Activated T-cell treated with anti-CD3 and anti-CD28 coated beads for 24 hours (primary cell): ENCODE measurements around the gene P2RX2.

Experiments used
- DNase-seq: peaks from one replicate; pipeline ENCODE4 v3.0.0-alpha.2; 2020; ENCODE audit warnings: low read depth

The P2RX2 gene

DNA sequence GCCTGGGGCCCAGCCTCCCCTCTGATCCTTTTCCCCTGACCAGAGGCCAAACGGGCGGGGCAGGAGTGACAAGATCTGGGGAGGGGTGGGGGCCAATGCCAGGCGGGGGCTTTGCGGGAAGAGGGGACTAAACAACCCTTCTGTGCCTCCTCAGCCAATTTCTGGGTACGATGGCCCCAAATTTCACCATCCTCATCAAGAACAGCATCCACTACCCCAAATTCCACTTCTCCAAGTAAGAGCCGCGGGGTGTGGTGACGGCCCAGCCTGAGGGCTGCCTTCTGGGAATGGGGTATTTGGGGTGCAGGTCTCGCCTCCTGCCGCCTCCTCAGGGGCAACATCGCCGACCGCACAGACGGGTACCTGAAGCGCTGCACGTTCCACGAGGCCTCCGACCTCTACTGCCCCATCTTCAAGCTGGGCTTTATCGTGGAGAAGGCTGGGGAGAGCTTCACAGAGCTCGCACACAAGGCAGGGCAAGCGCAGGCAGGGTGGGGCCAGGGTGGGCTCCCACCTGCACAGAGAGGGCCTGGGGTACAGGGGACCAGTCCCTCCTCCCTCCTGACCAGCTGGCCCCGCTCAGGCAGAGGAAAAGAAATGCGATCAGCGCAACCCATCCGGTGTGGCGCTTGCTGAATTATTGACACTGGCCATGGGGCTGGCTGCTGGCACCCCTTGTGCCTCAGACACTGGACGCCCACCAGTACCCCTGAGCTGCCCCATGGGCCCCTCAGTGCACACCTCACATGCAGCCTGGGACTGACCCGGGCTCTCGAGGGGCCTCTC lies 1.7 kb downstream of the P2RX2 start:
- DNase-seq: no peak

DNA sequence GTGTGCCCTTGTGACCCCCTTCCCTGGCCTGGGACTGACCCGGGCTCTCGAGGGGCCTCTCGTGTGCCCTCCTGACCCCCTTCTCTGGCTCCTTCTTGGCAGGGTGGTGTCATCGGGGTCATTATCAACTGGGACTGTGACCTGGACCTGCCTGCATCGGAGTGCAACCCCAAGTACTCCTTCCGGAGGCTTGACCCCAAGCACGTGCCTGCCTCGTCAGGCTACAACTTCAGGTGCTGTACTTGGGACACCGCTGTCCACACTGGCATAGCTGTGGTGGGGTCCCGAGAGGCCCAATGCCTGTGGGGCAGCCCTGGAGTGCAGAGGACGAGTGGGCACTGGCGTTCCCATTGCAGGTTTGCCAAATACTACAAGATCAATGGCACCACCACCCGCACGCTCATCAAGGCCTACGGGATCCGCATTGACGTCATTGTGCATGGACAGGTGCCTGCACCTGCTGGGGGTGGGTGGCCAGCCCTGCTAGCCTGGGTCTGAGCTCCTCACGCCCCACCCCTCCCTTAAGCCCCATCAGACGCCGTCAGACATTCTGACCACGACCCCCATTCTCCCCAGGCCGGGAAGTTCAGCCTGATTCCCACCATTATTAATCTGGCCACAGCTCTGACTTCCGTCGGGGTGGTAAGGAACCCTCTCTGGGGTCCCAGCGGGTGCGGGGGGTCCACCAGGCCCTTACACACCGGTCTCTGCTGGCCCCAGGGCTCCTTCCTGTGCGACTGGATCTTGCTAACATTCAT lies 2.5 kb downstream of the P2RX2 start:
- no peak for DNase-seq

DNA sequence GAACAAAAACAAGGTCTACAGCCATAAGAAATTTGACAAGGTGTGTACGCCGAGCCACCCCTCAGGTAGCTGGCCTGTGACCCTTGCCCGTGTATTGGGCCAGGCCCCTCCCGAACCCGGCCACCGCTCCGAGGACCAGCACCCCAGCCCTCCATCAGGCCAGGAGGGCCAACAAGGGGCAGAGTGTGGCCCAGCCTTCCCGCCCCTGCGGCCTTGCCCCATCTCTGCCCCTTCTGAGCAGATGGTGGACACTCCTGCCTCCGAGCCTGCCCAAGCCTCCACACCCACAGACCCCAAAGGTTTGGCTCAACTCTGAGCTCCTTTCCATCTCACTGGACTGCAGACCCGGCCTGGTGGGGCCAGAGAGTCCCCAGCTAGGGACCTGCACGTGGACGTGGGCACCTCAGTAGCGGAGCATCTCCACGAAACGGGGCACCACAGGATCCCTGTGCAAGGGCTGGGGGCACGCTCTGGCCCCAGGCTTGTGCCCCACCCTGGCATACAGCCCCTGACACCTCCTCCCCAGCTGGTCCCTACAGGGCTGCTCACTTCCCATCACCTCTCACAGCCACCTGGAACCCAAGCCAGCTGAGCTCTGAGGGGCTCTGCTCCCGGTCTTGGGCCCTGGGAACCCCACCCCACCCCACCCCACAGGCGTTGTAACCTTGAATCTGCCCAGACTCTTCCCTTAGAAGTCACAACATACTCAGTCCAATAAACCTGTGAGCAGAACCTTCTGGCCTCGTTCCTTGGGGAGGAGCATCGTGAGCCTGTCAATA lies 3.3 kb downstream of the P2RX2 start:
- no peak for DNase-seq

DNA sequence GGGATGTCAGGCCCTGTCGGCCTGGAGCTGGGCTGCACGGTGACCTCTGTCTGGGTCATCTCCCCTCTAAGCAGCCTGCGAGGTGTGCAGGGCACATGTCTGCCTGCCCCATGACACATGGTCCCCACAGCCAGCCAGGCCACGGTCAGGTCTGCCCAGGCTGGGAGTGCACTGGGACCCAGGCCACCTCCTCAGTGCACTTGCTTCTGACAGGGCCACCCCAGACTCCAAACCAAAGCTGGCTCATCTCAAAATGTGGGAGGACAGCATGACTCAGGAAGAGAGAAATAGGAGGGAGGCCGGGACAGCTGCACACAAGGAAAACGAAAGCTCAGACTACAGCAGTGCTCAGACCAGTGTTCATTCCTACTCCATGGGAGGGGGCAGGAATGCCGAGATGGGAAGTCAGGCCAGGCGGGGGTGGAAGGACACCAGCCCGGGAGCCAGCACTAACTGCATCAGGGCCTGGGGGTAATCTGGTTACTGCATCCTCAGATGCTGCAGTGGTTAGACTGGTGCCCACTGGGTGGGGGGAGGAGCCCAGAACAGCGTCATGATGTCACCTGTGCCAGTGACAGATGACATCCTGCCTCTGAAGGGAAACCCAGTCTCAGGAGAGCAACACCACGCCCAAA lies 4.0 kb downstream of the P2RX2 start:
- DNase-seq: no peak

DNA sequence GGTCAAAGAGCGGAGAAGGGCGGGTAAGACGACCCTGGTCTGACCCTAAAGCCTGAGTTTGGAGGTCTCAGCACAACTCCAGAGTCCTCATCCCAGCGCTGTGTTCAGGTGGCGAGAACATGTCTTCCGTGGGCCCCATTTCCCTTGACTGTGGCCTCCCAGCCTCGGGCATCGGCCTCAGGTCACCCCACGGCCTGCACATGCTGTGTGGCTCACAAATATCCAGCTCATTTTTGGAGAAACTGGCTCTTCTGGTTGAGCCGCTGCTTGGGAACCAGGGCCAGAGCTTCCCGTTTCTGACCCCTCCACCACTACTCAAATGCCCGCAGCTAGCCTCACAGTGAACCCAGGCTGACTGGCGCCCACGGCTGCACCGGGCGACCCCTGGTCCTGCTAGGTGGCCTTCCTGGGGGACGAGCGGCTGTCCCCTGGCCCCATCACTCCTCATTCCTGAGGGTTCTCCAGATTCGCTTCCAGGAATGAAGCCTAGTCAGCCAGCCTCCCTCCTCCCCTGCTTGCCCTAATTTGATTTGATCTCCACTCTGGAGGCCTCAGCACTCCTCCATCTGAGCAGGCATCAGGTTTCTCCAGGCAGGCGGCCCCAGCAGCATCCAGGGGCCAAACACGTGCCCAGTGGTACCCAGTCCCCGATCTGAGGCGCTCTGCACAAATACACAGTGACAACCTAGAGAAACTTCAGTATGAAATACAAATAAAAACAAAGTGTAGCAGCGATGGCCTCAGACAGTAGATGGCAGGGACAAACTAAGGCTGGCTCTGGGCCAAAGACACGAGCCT lies 4.7 kb downstream of the P2RX2 start:
- no peak for DNase-seq

DNA sequence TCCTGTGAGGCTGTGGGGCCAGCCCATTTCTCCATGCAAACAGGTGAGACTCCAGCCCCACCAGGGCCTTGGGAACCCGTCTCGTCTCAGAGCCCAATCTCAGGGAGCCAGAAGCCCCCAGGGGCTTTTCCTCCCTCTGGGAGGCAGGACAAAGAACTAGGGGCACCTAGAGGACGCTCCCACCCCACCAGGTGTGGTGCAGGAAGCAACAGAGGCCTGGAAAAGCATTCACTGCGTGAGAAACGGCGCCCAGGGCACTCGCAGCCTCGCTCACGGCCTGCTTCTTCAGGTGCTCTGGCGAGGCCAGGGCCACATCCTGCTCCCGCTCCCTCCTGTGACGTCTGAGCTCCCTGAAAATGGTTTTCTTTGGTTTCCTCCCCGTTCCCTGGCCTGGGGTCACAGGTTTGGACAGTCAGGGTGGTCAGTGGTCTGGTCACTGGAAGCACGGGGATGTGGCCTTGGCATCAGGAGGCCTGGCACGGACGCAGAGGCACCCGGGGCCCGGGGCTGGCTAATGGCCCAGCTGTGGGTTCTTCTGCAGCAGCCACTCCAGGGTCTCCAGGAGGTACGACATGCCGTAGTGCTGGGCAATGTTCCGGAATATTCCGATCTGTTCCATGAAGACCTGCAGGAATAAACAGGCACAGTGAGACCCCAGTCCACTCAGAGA lies 5.7 kb downstream of the P2RX2 start:
- no peak for DNase-seq

DNA sequence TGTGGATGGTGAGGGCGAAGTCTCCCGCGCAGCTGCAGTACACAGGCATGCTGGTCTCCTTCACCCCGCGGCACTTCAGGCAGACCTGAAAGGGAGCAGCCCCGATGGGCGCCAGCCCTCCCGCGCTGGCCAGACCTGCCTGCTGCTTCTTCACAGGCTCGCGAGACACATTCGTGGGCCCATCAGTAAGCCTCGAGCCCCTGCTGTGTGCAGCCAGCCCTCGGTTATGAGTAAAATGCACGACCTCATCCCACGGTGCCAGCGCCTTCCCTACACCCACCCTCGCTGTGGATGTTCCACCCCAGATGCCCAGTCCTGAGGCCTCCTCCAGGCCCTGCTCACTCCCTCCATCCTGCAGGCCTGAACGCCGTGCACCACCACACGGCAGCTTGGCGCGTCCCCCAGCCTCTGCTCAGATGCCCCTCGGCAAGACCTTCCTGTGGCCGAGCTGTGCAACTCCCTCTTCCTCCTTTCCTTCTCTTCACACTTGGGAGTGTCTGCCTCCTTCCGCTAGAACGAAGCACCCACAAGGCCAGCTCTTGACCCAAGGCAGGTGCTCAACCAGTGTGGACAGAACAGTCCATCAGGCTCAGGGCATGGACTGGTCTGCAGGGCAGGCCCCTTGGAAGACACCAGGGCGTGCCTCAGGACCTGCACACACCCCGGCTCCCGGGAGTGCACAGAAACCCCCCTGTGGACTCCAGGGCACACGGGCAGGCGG lies 6.5 kb downstream of the P2RX2 start:
- no peak for DNase-seq

DNA sequence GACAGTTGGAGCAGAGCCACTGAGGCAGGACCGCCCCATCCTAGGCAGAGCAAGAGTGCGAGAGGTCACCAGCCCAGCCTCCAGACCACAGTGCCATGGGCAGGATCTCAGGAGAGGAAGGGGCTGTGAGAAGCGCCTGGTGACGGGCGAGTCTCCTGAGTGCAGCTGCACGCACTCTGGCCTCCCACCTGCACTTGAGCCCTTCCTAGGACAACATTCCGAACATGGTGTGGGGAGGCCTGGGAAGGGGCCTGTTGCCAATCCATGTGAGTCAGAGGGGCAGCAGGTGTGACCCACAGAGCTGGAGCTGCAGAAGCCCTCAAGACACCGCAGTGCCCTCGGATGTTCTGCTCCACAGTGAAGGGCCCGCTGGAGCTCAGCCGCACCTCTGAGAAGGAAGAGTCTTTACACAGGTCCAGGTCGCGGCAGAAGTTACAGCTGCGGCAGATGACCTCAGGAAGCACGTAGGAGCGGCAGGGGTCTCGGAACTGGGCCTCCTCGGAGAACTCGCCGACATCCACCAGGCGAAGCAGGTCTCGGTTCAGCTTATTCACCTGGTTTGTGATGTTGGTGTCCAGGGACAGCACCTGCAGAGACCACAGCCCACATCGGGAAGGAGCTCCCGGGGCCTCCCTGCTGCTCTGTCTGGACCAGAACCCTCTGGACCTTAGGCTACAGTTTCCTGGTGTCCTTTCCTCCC lies 7.3 kb downstream of the P2RX2 start:
- no peak for DNase-seq

DNA sequence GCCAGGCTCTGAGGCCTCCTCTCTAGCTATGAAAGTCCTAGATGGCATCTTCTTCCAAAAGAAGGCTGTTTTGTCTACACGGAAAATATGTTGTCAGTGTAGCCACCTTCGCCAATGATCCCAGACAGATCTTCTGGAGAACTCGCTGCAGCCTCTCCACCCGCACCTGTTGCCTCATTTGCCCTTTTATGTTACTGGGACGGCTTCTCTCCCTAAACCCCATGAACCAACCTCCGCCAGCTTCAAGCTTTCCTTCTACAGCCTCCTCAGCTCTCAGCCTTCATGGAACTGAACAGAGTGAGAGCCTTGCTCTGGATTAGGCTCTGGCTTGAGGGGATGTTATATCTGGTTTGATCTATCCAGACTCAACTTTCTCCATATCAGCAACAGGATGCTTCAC lies 10.8 kb downstream of the P2RX2 start:
- no peak for DNase-seq

DNA sequence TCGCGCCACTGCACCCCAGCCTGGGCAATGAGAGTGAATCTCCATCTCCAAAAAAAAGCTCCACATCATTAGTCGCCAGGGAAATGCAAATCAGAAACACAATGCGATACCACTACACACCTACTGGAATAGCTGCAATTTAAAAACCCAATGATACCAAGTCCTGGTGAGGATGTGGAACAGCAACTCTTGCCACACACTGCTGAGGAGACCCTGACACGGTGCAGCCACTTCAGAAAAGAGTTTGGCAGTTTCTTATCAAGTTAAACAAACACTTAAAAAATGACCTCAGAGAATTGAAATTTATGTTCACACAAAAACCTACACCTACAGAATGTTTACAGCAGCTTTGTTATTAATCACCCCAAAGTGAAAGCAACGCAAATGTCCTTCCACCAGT lies 12.1 kb downstream of the P2RX2 start:
- no peak for DNase-seq

DNA sequence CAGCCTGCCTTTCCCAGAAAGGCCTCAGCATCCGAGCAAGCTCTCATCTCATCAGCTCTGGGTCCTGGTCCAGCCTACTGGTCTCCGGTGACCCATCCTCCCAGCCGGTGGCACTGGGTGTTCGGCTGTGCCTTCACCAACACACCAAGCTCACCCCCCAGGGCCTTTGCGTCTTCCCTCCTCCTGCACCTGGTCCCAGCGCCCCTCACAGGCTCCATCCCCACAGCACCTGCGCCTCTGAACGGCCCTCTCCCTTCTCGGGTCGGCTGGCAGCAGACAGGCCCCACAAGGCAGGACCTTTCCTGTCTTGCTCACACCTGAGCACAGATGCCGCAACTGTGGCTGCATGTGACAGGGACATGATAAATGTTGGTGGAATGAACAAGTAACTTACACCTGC lies 13.1 kb downstream of the P2RX2 start:
- no peak for DNase-seq

DNA sequence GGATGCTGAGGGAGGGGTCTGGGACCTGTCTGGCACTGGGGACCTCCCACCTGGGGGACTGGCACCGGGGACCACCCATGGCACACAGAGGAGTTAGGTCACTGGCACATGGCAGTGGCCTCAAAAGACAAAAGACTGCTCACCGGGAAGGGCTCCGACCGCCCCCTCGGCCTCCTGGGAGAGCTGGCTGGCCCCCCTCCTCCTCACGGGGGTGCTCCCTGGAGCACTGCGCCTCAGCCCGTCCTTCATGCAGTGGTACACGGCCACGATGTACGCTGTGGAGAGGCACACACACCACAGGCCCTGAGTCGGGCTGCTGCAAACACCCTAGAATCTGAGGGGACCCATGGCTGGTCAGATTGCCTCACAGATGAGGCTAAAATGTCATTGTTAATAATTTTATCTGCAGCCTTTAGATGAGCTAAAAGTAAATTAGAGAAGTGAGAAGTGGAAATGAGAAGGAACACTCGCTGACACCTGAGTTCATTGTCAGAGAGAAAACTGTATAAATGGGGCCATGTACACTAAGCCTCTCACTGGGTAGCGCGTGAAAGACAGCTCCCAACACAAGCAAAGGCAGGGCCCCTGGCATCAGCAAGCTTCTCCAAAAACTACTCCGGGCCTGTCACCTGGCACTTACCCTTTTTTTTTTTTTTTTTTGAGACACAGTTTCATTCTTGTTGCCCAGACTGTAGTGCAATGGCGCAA lies 14.1 kb downstream of the P2RX2 start:
- DNase-seq: no peak

DNA sequence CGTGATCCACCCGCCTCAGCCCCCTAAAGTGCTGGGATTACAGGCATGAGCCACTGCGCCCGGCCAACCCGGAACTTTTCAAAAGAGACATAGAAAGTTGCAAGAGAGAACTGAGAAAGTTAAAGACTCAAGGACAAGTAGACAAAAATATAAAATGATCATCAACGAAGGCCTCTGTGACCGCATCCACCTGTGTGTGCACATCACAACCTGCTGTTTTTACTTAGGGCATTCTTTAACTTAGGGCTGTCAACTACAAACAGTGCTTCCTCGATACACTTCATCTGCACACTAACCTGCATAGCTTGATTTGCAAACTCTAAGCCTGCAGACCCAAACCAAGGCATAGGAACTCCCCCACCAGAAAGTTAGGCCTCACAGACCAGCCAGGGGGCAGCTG lies 14.8 kb downstream of the P2RX2 start:
- DNase-seq: no peak

DNA sequence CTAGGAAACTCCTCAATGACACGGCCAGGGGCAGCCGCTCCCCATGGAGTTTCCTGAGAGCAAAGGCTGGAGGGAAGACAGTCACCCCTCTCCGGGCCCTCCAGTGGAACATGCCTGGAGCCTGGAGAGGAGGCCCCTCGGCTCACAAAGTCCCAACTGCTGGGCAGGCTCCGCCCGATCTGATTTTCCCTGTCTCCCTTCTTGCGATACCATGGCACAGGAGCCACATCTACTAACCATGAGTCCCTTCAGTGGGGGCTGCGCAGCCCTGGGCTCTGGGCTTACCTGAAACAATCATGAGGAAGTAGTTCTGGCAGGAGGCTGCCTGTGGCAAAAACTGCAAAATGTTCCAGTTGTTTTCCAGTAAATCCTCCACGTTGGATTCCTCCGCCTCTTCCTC lies 15.3 kb downstream of the P2RX2 start:
- no peak for DNase-seq

DNA sequence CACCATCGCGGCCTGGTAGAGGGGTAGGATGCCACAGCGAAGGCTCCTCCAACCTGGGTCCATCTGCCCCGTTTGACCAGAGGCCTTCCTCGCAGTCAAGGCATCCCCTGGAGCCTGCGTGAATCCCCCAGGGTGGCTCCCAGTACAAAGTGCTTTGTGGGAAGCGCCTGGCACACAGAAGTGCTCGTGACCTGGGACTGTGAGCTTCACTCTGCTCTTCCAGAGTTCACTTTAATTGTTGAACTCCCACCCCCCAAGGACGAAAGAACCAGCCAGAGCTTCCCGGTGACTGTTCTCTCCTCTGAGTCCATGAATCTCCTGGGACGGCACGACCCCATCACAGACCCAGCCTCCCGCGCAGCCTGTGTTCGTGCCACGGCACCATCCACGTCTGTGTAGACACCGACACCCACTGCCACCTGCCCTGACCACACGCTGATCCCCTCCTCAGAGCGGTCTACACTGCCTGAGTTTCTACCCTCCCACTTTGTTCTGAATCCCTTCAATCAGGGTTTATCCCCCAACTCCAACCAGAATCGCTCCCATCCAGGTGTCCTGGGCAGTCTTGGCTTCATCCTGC lies 15.9 kb downstream of the P2RX2 start:
- no peak for DNase-seq

DNA sequence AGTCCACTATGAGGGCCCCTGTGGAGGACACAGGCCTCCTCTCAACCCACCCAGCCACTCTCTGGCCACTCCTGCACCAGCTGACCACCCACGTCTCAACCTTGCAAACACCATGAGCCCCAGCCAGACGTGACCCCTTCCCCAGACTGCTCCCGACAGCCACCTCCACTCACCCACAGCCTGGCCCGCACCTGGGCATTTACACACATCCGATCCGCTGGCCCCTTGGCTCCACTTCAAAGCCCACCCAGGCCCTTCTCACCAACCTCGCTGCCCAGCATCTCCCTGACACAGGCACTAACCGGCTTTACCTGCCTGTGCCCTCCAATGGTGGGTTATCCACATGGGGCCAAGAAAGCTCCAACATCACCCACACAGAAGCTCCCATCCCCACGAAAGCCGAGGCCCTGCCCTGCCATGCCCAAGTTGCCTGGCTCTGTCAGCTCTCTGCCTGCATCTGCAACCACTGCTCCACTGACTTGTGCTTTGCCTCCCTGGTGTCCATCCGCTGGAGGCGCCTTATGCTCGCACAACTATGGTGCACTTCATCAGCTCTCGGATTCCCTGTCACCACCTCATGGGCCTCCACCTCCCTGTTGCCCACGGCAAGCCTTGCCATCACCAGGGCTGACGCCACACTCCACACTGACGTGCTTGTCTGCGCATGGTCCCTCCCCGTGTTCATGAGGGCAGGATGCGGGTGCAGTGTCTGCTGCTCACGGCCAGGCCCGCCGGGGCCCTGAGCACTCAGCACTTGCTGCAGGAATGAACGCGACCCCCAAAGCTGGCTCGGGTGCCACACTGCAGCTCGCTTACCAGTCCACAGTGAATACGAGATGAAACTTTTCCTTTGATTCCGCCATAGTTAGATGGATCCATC lies 16.7 kb downstream of the P2RX2 start:
- DNase-seq: no peak

DNA sequence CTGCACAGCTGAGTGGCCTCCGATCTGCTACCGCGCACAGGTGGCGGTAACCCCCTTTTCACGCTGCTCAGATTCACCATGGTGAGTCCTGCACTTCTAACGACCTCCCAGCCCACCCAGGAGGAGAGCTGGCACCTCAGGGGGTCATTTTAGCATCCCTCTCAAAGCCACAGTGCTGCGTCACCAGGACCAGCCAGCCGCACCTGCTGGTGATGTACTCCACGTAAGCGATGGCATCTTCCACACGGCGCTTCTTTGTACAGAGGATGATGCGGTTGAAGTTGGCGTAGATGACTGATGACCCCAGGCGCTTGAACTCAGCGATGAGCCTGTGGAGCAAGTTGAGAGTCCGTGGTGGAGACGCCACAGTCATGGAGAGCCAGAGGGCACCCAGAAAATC lies 19.2 kb downstream of the P2RX2 start:
- DNase-seq: no peak
